ENCODE measurements around the gene NEDD4L. TPM values are rescaled to one million over a fixed set of nuclear protein-coding genes. Genes with fewer than 3 reads are reported as not detected.
A peak's percentile ranks its signal among the peaks of the same experiment; 100 is the strongest.

Gene NEDD4L
- total and polyA plus RNA-seq, 7 donors: 14.8 to 28.0 (median 19.6) TPM

DNA sequence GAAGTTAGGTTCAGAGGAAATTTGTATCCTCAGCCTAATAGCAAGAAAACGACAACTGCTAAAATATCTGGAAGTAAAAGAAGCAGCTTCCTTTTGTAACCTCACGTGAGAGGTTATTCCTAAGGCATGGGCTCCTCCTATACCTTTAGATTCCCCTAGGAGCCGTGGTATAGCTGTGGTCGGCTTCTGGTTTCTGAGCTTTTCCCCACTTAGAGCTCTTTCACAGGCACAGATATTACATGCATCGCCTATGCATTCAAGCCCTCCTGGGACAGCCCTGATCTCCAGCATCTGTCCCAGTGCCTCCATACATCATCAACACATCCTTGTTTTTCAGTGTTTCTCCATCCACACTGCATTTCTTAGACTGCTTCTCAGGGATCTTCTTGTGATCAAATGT, 295.9 kb downstream of the NEDD4L start:
- intact Hi-C loops (cut with DNase I): no loop called here
- Histone ChIP-seq H3K36me3 (ENCODE audit: insufficient read depth in 1 of 2, low read depth in 1 of 2) (peaks cover 0 to 30% of the 10 kb centered on the region in 2 donors), H3K9me3 (no peaks in the 10 kb centered on the region), H3K27me3 (ENCODE audit: insufficient read depth in 3 of 3, low read length in 2 of 3) (no peaks in the 10 kb centered on the region), H3K4me1 (peaks cover 24% of the 10 kb centered on the region), H3K27ac (no peak overlapping the region), H3K4me3 (no peak overlapping the region)
- TF ChIP-seq, protein P1, sequence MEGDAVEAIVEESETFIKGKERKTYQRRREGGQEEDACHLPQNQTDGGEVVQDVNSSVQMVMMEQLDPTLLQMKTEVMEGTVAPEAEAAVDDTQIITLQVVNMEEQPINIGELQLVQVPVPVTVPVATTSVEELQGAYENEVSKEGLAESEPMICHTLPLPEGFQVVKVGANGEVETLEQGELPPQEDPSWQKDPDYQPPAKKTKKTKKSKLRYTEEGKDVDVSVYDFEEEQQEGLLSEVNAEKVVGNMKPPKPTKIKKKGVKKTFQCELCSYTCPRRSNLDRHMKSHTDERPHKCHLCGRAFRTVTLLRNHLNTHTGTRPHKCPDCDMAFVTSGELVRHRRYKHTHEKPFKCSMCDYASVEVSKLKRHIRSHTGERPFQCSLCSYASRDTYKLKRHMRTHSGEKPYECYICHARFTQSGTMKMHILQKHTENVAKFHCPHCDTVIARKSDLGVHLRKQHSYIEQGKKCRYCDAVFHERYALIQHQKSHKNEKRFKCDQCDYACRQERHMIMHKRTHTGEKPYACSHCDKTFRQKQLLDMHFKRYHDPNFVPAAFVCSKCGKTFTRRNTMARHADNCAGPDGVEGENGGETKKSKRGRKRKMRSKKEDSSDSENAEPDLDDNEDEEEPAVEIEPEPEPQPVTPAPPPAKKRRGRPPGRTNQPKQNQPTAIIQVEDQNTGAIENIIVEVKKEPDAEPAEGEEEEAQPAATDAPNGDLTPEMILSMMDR (IDR thresholded peaks at IDR 0.05): no peak
- DNase-seq (no peak), ATAC-seq (no peak)
- 84 to 88% (median 87%) methylated on average over 5 of the region's 5 CpGs for WGBS, 3 donors

DNA sequence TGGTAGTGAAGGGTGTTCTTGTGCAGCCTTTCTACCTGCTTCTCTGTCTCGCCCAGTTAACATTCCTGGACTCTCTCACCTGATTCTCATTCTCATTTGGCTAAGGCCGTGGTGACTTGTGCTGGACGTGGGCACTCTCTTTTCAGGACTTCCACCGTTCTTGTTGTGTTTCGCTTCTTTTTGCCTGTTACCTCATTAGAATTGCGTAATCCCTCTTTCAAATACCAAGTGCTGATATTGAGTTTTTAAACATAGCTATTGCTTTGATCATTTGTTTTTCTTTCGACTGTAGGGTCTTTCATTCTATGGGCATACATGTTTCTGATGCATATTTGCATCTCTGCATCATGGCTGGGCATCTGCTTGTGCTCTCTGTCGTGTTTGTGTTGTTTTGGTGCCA, 297.9 kb downstream of the NEDD4L start:
- TF ChIP-seq, protein P1 (IDR thresholded peaks at IDR 0.05): no peak
- Histone ChIP-seq H3K27me3 (ENCODE audit: insufficient read depth in 3 of 3, low read length in 2 of 3) (no peaks in the 10 kb centered on the region), H3K27ac (no peak overlapping the region), H3K9me3 (no peaks in the 10 kb centered on the region), H3K4me1 (peaks cover 28% of the 10 kb centered on the region), H3K36me3 (ENCODE audit: insufficient read depth in 1 of 2, low read depth in 1 of 2) (peaks cover 0 to 22% of the 10 kb centered on the region in 2 donors), H3K4me3 (no peak overlapping the region)
- ATAC-seq (no peak), DNase-seq (no peak)
- intact Hi-C loops (cut with DNase I): no loop called here
- WGBS, 3 donors: 69 to 78% (median 75%) methylated on average over 8 of the region's 8 CpGs

DNA sequence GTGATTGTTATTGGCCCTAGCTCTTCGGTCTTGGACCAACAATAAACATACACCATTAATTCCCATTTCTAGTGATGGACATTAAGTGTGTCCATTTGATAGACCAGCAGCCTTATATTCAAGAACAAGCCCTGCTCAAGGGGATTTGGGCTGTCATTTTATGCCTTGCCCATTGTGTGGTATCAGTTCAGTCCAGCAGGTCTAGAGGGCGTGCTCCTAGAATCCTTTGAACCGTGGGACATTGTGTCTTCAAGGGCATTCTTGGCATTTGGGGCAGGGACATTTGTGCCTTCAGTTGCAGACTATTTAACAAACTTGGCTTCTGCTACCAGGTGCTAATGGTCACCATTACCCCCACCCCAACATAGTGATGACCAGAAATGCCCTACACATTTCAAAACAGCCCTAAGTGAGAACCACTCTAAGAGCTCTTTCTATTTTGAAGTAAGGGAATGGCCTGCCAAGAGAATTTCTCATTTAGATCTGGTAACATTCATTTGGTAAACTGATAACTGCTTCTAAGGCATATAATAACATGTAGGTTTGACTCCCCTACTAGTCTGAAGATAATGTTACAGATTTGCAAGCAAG, 300.1 kb downstream of the NEDD4L start:
- TF ChIP-seq, protein P1 (IDR thresholded peaks at IDR 0.05): no peak
- intact Hi-C loops (cut with DNase I): no loop called here
- Histone ChIP-seq H3K27ac (peak overlapping the region; percentile 46), H3K36me3 (ENCODE audit: insufficient read depth in 1 of 2, low read depth in 1 of 2) (peaks cover 2 to 28% of the 10 kb centered on the region in 2 donors), H3K27me3 (ENCODE audit: insufficient read depth in 3 of 3, low read length in 2 of 3) (no peaks in the 10 kb centered on the region), H3K4me1 (peaks cover 15% of the 10 kb centered on the region), H3K9me3 (no peaks in the 10 kb centered on the region), H3K4me3 (no peak overlapping the region)
- DNase-seq (no peak), ATAC-seq (peak; percentile 23 to 68 (median 42))
- 52 to 66% (median 53%) methylated on average over 3 of the region's 3 CpGs for WGBS, 3 donors

DNA sequence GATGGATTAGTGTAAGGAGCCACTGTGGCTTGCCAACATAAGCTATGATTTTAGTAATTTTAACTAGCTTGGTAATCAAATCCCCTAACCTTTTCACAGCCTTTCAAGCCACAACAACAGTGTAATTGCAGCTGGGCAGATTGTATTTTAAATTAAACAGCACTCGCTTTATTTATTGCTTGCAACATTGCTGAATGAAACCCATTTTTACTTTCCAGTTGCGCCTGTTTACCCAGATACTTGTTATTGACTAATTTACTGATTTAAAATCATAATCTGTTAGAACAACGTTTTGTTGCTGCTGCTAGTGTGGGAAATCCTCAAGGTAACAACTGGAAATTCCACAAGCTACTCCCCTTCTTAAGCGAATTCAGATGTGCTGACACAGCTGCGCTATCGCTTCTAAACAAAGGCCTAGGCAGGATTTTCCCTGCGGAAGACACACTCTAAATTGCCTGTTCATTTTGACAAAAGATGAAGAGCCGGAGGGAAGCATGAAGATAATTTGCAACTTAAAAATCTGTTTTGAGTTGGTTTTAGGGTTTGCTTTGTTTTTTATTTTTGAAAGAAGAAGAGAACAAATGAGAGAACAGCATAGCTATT, 300.9 kb downstream of the NEDD4L start:
- H3K4me3 ChIP-seq: no peak overlapping the region
- no peak for DNase-seq
- peak overlapping the region; percentile 46 for H3K27ac ChIP-seq
- WGBS, 3 donors: 40 to 73% (median 43%) methylated on average over 8 of the region's 8 CpGs
- no peaks in the 10 kb centered on the region for H3K9me3 ChIP-seq
- intact Hi-C loops (cut with DNase I): no loop called here
- no peak for ATAC-seq
- peaks cover 15% of the 10 kb centered on the region for H3K4me1 ChIP-seq
- H3K36me3 ChIP-seq (ENCODE audit: insufficient read depth in 1 of 2, low read depth in 1 of 2): peaks cover 2 to 36% of the 10 kb centered on the region in 2 donors
- TF ChIP-seq, protein P1 (IDR thresholded peaks at IDR 0.05): no peak
- no peaks in the 10 kb centered on the region for H3K27me3 ChIP-seq (ENCODE audit: insufficient read depth in 3 of 3, low read length in 2 of 3)

Data from psoas muscle (tissue), 8 donors.